GM19043 (cell line): ENCODE results near the gene AARSD1.
"Not testable (repeated sequence)": the region's sequence is repeated elsewhere in the genome, so short reads cannot be mapped to it uniquely, and the experiment has no call there.

ENCODE experiments used
- ATAC-seq: cut with Tn5 transposase; IDR thresholded peaks from one replicate; pipeline ENCODE4 v1.9.1; 2021; ENCODE audit warnings: low read depth; ENCODE audit not compliant: unreplicated experiment

The AARSD1 gene, protein sequence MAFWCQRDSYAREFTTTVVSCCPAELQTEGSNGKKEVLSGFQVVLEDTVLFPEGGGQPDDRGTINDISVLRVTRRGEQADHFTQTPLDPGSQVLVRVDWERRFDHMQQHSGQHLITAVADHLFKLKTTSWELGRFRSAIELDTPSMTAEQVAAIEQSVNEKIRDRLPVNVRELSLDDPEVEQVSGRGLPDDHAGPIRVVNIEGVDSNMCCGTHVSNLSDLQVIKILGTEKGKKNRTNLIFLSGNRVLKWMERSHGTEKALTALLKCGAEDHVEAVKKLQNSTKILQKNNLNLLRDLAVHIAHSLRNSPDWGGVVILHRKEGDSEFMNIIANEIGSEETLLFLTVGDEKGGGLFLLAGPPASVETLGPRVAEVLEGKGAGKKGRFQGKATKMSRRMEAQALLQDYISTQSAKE

DNA sequence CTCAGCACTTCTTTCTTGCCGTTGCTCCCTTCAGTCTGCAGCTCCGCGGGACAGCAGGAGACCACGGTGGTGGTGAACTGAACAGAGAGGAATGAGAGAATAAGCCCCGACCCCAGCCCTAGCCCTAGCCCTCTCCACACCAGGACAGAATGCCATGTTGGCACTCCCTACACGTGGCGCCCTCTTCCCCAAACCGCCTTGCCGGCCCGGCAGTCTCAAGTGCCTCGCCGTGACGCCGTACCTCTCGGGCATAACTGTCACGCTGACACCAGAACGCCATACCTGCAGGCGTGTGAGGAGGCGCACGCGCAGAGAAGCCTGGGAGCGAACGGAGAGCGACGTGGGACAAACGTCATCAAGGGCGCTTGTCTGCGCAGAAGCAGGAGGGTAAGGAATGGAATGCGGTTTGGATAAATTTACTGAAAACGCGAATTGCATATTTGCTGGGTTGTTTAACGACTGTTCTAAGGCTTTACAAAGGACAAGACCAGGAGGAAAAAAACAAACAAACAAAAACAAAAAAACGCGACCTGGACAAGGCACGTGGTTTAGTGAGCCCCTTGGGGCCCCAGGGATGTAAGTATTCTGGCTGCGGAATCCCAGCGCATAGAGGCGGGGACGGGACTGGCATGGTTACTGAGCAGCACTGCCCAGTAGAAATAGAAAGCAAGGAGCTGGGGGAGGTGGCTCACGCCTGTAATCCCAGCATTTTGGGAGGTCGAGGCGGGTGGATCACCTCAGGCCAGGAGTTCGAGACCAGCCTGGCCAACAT lies at the start of gene AARSD1:
Gene AARSD1, minus strand, starts transcription at position 294 of the 772 bp plus-strand sequence. Its CDS starts 14 bp downstream, at position 280.
- peak; percentile 55 for ATAC-seq

DNA sequence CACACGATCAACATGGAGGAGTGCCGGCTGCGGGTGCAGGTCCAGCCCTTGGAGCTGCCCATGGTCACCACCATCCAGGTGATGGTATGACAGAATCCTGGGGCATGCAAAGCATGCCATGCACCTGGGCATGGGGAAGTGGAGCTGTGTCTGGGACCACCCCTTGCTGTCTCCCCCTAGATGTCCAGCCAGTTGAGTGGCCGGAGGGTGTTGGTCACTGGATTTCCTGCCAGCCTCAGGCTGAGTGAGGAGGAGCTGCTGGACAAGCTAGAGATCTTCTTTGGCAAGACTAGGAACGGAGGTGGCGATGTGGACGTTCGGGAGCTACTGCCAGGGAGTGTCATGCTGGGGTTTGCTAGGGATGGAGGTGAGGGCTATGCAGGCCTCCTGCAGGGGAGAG lies 49.0 kb upstream of the AARSD1 start:
- ATAC-seq = no peak

GRCh38 chr17:43011728-43012472 lies 47.6 kb upstream of the AARSD1 start:
- ATAC-seq = no peak

- ATAC-seq = no peak
Measured at GRCh38 chr17:43010667-43011308, 46.5 kb upstream of the AARSD1 start.

GRCh38 chr17:43006639-43007551 lies 42.6 kb upstream of the AARSD1 start, which contains the start of gene IFI35:
Gene IFI35, plus strand, starts transcription at chr17:43006784. Its CDS starts 164 bp downstream, at chr17:43006948.
- no peak for ATAC-seq

DNA sequence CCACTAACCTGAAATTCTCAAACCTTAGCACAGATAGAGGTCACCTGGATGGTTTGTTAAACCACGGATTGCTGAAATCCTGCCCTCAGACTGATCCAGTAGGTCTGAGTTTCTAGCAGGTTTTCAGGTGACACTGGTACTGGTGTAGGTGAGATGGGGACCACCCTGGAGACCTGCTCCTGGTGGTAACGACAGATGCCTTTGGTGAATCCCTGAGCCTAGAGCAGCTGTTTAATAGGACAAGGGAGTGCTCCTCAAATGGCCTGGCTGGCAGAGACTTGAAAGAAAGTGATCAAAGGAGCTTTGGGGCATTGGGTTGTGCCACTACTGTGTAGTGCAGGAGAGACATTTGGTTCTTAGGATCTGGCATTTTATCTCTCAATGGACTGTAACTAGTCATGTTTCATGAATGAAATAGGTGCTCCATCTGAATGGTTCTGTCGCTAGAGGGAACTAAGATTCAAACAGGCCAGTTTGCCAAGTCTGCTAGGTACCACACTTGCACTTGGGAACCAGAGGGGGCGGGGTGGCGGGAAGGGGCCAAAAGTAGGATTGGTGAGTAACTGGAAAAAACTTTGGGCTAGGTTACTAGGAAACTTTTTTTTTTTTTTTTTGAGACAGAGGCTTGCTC lies 39.4 kb upstream of the AARSD1 start:
- ATAC-seq = no peak

GRCh38 chr17:43000894-43001293 lies 36.6 kb upstream of the AARSD1 start:
- not testable (repeated sequence) for ATAC-seq

- no peak for ATAC-seq
Measured at GRCh38 chr17:42999003-42999525, 34.8 kb upstream of the AARSD1 start.

DNA sequence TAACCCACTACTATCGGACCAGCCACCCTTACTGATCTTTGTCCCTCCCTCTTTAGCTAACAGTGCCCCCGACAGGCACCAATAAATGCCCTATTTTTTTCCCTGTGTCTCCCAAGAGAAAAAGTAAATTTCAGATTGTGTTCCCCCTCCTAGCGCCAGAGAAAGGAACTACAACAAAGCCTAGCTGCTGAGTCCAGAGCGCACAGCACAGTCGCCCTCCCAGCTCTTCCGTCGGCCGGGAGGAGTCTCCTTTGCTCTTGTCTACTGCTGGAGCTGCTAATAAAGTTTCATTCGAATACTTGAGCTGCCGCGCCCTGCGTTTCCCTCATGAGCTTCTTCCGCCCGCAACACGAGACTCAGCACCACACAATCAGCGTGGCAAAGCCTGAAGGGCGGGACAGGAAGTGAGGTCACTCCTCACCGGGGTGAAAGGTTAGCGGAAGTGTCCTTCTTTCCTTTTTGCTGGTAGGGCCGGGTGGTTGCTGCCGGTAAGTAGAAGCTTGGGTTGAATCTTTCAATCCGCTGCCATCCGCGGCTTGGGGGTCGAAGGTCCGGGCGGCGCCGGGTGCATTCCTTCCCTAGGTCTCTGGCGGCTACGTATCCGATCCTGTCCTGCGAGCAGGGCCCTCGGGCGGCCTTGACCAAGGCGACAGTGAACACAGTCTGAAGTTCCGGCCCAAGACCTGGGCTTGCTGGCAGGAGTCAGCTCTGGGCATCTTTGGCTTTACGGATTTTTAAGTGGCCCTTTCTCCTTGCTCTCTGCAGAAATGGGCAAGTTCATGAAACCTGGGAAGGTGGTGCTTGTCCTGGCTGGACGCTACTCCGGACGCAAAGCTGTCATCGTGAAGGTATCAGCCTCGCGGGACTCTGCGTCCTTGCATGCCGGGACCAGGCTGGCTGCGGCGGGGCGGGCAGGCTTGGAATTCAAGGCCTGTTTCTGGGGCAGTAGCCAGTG lies 34.0 kb upstream of the AARSD1 start, which contains the start of gene RPL27:
Gene RPL27, plus strand, starts transcription at position 436 of the 955 bp plus-strand sequence. Its CDS starts 332 bp downstream, at position 768.
- ATAC-seq = peak; percentile 91

GRCh38 chr17:42997390-42997983 lies 33.2 kb upstream of the AARSD1 start:
- no peak for ATAC-seq

- ATAC-seq = not testable (repeated sequence)
Measured at GRCh38 chr17:42993913-42994312, 29.7 kb upstream of the AARSD1 start.

DNA sequence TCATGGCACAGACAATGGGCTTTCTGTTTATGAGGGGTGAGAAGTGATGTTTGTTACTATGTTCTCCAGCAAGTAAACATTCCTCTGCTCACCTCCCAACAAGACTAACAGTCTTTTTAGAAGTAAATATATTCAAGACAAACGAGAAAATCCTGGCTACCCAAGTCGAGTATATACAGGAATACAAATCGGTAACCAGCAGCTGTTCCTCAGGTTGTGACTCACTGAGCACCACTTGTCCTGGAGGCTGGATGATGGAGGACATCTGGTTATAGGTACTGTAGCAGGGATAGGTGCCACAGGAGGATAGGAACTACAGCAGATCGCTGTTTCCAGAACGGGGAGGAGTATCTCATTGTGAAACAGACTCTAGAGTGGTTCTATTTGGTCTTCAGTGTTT lies 28.6 kb upstream of the AARSD1 start:
- ATAC-seq = no peak

DNA sequence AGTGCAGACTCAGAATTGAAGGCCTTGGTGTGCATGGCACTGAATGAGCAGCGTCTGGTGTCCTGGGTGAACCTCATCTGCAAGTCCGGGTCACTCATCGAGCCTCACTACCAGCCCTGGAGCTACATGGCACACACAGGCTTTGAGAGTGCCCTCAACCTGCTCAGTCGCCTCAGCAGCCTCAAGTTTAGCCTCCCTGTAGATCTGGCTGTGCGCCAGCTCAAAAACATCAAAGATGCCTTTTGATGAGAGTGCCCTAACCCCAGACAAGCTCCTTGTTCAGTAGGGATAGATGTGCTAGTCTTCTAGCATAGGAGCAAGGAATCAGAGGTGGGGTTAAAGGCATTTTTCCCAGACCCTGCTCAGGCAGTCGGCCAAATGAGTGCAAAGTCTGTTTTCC lies 27.2 kb upstream of the AARSD1 start:
- no peak for ATAC-seq

- no peak for ATAC-seq
Measured at GRCh38 chr17:42989726-42990652, 25.7 kb upstream of the AARSD1 start.

DNA sequence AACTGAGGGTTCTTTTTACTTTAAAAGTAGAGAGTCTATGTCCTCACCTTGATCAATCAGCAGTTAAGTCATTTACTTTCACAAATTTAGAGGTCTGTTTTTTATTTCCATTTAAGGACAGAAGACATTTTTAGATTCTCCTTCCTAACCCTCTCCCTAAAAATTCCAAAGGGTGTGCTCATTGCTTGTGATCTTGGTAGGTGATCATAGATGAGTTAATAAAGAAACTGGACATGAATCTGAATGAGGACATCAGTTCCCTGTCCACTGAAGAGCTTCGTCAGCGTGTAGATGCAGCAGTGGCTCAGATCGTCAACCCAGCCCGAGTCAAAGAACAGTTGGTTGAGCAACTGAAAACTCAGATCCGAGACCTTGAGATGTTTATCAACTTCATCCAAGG lies 24.9 kb upstream of the AARSD1 start:
- ATAC-seq = no peak

DNA sequence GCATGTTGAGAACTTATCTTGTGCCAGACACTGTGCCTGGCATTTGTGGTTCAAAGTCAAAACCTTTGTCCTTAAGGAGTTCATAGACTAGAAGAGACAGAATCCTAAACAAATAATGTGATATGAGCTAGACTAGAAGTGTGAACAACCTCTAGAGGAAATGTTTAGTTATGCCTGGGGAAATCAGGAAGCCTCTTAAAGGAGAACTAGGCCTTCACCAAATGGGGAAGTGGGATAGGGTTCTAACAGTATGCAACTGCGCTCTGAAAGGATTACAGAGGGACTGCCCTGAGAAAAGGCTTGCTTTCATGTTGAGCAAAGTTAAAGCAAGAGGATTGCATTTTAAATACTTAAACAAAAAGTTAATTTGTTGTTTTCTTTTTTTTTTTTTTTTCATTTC lies 21.0 kb upstream of the AARSD1 start:
- no peak for ATAC-seq
